AG09309 (cell line): Measurements from ENCODE around the gene NPR2.
A peak's percentile ranks its signal among the peaks of the same experiment; 100 is the strongest.

Experiments
- DNase-seq: peaks from one replicate; pipeline ENCODE4 v3.0.0-alpha.2; 2010; ENCODE audit warnings: low read depth
- H3K4me3 ChIP-seq: 2 replicates; pipeline ENCODE4 v1.5.1; 2011; ENCODE audit warnings: mild to moderate bottlenecking, low read depth, low read length, moderate library complexity; ENCODE audit not compliant: control insufficient read depth
- CTCF ChIP-seq: IDR thresholded peaks from 2 replicates; pipeline ENCODE4 v1.5.1; 2011; ENCODE audit warnings: mild to moderate bottlenecking, low read depth, low read length, inconsistent platforms; ENCODE audit not compliant: insufficient read depth, control insufficient read depth; ENCODE audit errors: missing control alignments

Gene NPR2

DNA sequence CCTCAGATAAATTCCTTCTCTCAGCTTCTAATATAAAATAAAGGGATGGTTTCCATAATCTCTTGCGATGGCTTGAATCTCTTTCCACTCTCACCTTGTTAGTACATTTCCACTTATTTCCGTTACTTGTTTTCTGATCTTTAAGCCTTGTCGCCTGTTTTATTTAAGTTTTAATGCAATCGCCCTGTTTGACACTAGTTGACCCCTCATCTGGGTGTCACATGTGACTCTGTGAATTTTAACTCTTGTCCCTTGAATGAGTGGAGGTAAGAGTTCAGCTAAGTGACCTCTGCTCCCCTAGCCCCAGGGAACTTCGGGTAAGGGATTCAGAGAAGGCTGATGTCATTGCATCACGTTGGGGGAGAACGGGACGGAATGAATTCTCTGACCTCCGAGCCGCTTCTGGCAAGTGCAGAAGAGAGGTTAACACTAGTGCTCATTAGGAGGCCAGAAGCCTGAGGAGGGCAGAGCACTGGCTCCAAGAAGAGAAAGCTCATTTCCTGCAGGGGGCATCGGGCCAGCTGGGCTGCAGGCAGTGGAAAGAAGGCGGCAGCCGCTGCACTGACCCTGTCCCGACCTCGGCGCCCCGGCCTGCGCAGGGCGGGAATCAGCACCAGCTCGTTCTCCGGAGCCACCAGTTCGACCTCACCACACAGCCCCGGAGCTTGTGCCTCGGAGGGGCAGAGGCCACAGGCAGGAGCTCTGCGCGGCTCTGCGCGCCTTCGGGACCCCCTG, 22.9 kb downstream of the NPR2 start:
- H3K4me3 ChIP-seq: peak overlapping the region; percentile 81
- TF ChIP-seq CTCF: peak; percentile 45
- DNase-seq: no peak

DNA sequence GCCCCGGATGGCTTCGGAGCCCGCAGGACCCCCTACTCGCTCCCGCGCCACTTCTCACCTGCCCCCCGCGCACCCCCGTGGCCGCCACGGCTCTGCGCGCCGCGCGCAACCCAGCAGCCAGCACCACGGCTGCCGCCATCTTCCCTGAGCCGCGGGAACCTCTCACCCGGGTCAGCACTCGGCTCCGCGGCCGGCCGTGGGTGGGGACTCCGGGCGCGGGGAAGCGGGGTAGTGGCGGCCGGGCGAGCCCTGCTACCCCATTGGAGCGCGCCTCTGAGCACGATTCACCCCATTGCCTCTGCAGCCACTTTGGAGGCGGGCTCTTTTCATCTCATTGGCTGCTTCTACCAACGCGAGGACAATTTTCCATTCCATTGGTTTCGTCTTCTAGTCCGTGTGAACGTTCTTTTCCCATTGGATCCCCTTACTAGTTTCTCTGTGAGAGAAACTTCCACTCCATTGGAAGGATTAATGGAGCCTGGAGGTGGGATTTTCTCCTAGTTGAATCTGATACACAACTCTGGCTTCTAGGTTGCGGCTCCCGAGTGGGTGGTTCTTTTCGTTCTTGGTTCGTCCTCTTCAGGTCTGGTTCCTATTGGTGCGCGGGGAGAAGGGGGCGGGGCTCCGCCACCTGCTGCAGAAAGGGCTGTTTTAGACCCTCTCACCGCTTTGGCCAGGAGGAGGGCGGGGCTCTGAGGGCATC, 23.6 kb downstream of the NPR2 start, which contains the start of gene HINT2:
HINT2 (minus strand) TSS at position 202 of the 703 bp plus-strand sequence; CDS start at position 139, 63 bp downstream.
- peak within 1 kb of the TSS; percentile 81 for H3K4me3 ChIP-seq
- TF ChIP-seq CTCF: no peak
- peak; percentile 98 for DNase-seq

DNA sequence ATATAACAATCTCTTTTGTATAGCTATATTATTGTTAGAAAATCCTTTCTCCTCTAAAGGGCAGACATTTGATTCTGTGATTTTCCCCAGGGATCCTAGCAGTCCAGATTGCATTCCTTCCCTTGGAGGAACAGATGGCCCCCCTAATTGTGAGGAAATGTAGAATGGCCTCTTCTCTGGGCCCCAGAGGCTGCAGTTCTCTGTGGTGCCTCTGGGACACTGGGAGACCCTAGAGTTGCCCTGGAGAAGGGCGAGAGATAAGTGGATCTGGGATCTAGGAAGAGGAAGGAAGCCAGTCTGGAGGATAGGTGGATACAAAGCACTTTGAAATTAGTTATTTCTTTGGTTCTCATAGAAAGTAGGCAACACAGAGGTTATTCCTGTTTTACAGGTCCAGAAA, 25.3 kb downstream of the NPR2 start:
- no peak for DNase-seq
- H3K4me3 ChIP-seq: no peak overlapping the region
- no peak for TF ChIP-seq CTCF

DNA sequence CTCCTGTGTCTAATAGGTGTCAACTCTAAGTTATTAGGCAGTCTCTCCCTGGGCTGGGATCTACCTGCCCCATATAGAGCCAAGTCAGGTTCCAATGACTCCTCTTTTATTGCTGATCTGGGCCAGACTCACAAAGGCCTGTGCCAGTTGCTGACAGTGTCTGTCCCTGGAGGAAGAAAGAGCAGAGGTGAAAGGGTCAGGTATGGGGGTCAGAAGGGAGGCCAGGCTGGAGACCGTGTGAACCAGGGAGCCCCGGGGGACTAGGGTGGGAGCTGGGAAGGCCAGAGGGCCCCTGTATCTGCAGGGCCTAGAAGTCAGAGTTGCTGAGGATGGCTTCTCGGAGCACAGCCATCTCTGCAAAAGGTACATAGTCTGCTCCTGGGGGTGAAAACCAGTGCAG, 26.9 kb downstream of the NPR2 start:
- DNase-seq: no peak
- no peak for TF ChIP-seq CTCF
- H3K4me3 ChIP-seq: no peak overlapping the region

DNA sequence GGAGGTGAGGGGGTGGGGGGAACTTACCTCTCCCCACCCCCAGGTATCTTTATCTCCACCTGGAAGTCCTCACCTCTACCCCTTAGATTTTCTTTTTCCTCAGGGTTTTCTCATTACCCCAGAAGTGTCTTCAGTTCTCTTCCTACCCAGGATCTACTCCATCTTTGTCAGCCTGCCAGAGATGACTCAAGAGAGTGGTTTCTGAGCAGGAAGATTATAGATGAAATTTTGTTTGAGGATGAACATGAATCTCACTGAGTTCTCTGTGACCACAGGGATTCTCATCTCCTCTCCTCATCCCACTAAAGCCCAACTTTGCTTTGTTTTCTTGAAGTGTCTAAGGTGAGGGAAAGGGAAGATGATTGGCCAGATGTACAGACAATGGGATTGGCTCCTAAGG, 28.7 kb downstream of the NPR2 start:
- no peak for TF ChIP-seq CTCF
- peak; percentile 58 for DNase-seq
- no peak overlapping the region for H3K4me3 ChIP-seq

- no peak for TF ChIP-seq CTCF
- H3K4me3 ChIP-seq: no peak overlapping the region
- DNase-seq: no peak
These were observed 31.5 kb downstream of the NPR2 start for GRCh38 chr9:35822926-35823325.
